ENCODE data around the gene TMEM217.
"Not testable (repeated sequence)": the region's sequence is repeated elsewhere in the genome, so short reads cannot be mapped to it uniquely, and the experiment has no call there.

Gene TMEM217

DNA sequence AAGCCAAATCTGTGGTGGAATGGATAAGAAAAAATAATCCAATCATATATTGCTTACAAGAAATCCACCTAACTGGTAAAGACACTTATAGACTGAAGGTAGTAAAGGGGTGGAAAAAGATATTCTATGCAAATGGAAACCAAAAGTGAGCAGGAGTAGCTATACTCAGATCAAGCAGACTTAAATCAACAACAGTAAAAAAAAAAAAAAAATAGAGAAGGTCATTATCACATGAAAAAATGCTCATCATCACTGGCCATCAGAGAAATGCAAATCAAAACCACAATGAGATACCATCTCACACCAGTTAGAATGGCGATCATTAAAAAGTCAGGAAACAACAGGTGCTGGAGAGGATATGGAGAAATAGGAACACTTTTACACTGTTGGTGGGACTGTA lies 63.1 kb downstream of the TMEM217 start:
- not testable (repeated sequence) for H3K36me3 ChIP-seq (ENCODE audit: control insufficient read depth in 2 of 2, insufficient read depth in 1 of 2, low read length in 2 of 2); H3K4me3 ChIP-seq (ENCODE audit: low read depth, low read length); H3K27ac ChIP-seq (ENCODE audit: extremely low read depth, low read depth, low read length); H3K9me3 ChIP-seq (ENCODE audit: control insufficient read depth, insufficient read depth, low read depth, low read length); H3K4me1 ChIP-seq (ENCODE audit: control insufficient read depth, insufficient read depth, low read length)
- ChIA-PET POLR2A (interaction anchor here (0.6 to 1.1 kb wide), 2 partner anchors 165 to 444 kb away, joined by 3 to 4 read pairs; no protein-coding TSS in a partner anchor), CTCF (interaction anchor here (0.6 to 2.4 kb wide), 6 partner anchors 14 to 177 kb away, joined by 3 to 11 read pairs (median 6); no protein-coding TSS in a partner anchor)
- TF ChIP-seq SCRT2 (tag by site-specific recombination; IDR thresholded peaks at IDR 0.05) (0 out of 2 replicates have a peak, but pooled peaks have one; percentile 23), ZNF184 (tag by site-specific recombination; IDR thresholded peaks at IDR 0.05) (peak; percentile 93)

- Histone ChIP-seq H3K36me3 (ENCODE audit: control insufficient read depth in 2 of 2, insufficient read depth in 1 of 2, low read length in 2 of 2) (no peaks in the 10 kb centered on the region), H3K9me3 (ENCODE audit: control insufficient read depth, insufficient read depth, low read depth, low read length) (no peaks in the 10 kb centered on the region), H3K27ac (ENCODE audit: extremely low read depth, low read depth, low read length) (no peak overlapping the region; the same call in 1 of the 2 replicates), H3K4me3 (ENCODE audit: low read depth, low read length) (no peak overlapping the region), H3K4me1 (ENCODE audit: control insufficient read depth, insufficient read depth, low read length) (no peaks in the 10 kb centered on the region)
- TF ChIP-seq ZNF16 (tag by site-specific recombination; IDR thresholded peaks at IDR 0.05; ENCODE audit: low read depth) (no peak), ZBTB44 (tag by site-specific recombination; IDR thresholded peaks at IDR 0.05) (0 out of 2 replicates have a peak, but pooled peaks have one; percentile 17), ZIC2 (tag by site-specific recombination; IDR thresholded peaks at IDR 0.05) (0 out of 2 replicates have a peak, but pooled peaks have one; percentile 13), GFI1B (tag by site-specific recombination; IDR thresholded peaks at IDR 0.05) (0 out of 2 replicates have a peak, but pooled peaks have one; percentile 12), ZBTB17 (tag by site-specific recombination; IDR thresholded peaks at IDR 0.05) (0 out of 2 replicates have a peak, but pooled peaks have one; percentile 41)
- CTCF ChIA-PET: interaction anchor here (0.7 to 2.4 kb wide), 5 partner anchors 16 to 1004 kb away, joined by 3 to 11 read pairs (median 7); no protein-coding TSS in a partner anchor
- POLR2A ChIA-PET: interaction anchor here (0.6 to 0.7 kb wide), 2 partner anchors 32 to 1069 kb away, joined by 3 to 5 read pairs; no protein-coding TSS in a partner anchor
These were observed 65.3 kb downstream of the TMEM217 start for GRCh38 chr6:37192666-37193065.

DNA sequence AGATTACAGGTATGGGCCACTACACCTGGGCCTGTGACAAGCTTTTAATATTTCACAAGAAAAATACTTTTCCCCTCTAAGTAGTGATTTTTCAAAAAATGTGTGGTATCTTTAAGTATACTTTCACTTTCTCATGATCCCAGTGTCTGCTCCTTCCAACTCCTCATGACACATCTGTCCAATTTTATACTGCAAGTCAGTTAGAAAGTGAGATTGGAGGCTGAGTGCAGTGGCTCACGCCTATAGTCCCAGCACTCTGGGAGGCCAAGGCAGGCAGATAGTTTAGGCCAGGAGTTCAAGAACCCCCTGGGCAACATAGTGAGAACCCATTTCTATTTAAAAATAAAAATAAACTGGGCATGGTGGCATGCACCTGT lies 67.8 kb downstream of the TMEM217 start:
- no peak overlapping the region for H3K27ac ChIP-seq (ENCODE audit: extremely low read depth, low read depth, low read length)

More for the DNA sequence above, 67.8 kb downstream of the TMEM217 start:
- H3K4me3 ChIP-seq (ENCODE audit: low read depth, low read length): no peak overlapping the region
- TF ChIP-seq ZNF114 (tag by site-specific recombination; IDR thresholded peaks at IDR 0.05): no peak
- TF ChIP-seq ZNF391 (tag by site-specific recombination; IDR thresholded peaks at IDR 0.05; ENCODE audit: borderline replicate concordance, low read depth): no peak
- TF ChIP-seq WT1 (tag by site-specific recombination; IDR thresholded peaks at IDR 0.05): no peak
- TF ChIP-seq ZNF776 (tag by site-specific recombination; IDR thresholded peaks at IDR 0.05; ENCODE audit: borderline replicate concordance): no peak
- TF ChIP-seq ZNF175 (tag by site-specific recombination; IDR thresholded peaks at IDR 0.05): no peak
- no peak for TF ChIP-seq ZNF549 (tag by site-specific recombination; IDR thresholded peaks at IDR 0.05)
- TF ChIP-seq ZNF677 (tag by site-specific recombination; IDR thresholded peaks at IDR 0.05): no peak
- no peak for TF ChIP-seq OSR2 (tag by site-specific recombination; IDR thresholded peaks at IDR 0.05)
- no peak for TF ChIP-seq HOXA7 (CRISPR knock-in tag; IDR thresholded peaks at IDR 0.05; ENCODE audit: borderline replicate concordance)
- TF ChIP-seq, protein P1, sequence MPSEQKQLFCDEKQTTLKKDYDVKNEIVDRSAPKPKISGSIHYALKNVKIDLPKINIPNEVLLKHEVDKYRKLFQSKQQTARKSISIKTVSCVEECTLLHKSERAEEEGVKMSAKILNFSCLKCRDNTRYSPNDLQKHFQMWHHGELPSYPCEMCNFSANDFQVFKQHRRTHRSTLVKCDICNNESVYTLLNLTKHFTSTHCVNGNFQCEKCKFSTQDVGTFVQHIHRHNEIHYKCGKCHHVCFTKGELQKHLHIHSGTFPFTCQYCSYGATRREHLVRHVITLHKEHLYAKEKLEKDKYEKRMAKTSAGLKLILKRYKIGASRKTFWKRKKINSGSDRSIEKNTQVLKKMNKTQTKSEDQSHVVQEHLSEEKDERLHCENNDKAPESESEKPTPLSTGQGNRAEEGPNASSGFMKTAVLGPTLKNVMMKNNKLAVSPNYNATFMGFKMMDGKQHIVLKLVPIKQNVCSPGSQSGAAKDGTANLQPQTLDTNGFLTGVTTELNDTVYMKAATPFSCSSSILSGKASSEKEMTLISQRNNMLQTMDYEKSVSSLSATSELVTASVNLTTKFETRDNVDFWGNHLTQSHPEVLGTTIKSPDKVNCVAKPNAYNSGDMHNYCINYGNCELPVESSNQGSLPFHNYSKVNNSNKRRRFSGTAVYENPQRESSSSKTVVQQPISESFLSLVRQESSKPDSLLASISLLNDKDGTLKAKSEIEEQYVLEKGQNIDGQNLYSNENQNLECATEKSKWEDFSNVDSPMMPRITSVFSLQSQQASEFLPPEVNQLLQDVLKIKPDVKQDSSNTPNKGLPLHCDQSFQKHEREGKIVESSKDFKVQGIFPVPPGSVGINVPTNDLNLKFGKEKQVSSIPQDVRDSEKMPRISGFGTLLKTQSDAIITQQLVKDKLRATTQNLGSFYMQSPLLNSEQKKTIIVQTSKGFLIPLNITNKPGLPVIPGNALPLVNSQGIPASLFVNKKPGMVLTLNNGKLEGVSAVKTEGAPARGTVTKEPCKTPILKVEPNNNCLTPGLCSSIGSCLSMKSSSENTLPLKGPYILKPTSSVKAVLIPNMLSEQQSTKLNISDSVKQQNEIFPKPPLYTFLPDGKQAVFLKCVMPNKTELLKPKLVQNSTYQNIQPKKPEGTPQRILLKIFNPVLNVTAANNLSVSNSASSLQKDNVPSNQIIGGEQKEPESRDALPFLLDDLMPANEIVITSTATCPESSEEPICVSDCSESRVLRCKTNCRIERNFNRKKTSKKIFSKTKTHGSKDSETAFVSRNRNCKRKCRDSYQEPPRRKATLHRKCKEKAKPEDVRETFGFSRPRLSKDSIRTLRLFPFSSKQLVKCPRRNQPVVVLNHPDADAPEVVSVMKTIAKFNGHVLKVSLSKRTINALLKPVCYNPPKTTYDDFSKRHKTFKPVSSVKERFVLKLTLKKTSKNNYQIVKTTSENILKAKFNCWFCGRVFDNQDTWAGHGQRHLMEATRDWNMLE (tag by site-specific recombination; conservative IDR thresholded peaks at IDR 0.05; ENCODE audit: low read depth): no peak
- H3K9me3 ChIP-seq (ENCODE audit: control insufficient read depth, insufficient read depth, low read depth, low read length): no peaks in the 10 kb centered on the region
- H3K4me1 ChIP-seq (ENCODE audit: control insufficient read depth, insufficient read depth, low read length): no peaks in the 10 kb centered on the region
- H3K36me3 ChIP-seq (ENCODE audit: control insufficient read depth in 2 of 2, insufficient read depth in 1 of 2, low read length in 2 of 2): no peaks in the 10 kb centered on the region
- CTCF ChIA-PET: interaction anchor here (0.6 to 1.8 kb wide), 6 partner anchors 11 to 408 kb away, joined by 3 to 10 read pairs (median 4); no protein-coding TSS in a partner anchor
- POLR2A ChIA-PET: interaction anchor here (0.6 kb wide), 2 partner anchors 16 to 161 kb away, joined by 3 to 4 read pairs; no protein-coding TSS in a partner anchor
